A673 (cell line): Measurements from ENCODE around the gene FGD6. TPM values are rescaled to one million over a fixed set of nuclear protein-coding genes. Genes with fewer than 3 reads are reported as not detected.

Source experiments
- BruUV-seq: library from RNA; stranded (reverse); fragments of 400-500 nt; replicated peaks from 2 replicates; lab custom pipeline; 2021; lab: Mats Ljungman, UMichigan
- CTCF ChIA-PET: fragments of 300-600 bp; sonication (Branson Sonifier 250); formaldehyde crosslinking; loops from one replicate; lab custom pipeline; 2022; ENCODE audit warnings: antibody characterized with exemption; lab: Charles Lee
- POLR2A ChIA-PET: fragments of 300-600 bp; sonication (Branson Sonifier 250); formaldehyde crosslinking; loops from one replicate; lab custom pipeline; 2022; ENCODE audit warnings: antibody characterized with exemption; ENCODE audit not compliant: low non-redundant PET; lab: Charles Lee
- DNase-seq: peaks from one replicate; pipeline ENCODE4 v3.0.0-alpha.2; 2015; ENCODE audit warnings: low spot score
- H3K27ac ChIP-seq: fragments of 200-600 bp; sonication (generic); 2 replicates; pipeline ENCODE4 v1.5.1; 2016; ENCODE audit warnings: mixed run types, low read depth, mild to moderate bottlenecking, mixed read lengths, antibody characterized with exemption, low read length; ENCODE audit not compliant: poor library complexity, severe bottlenecking
- H3K27me3 ChIP-seq: fragments of 200-600 bp; sonication (generic); replicated peaks from 2 replicates; pipeline ENCODE4 v1.6.1; 2017; ENCODE audit warnings: mixed run types, low read depth, mild to moderate bottlenecking, mixed read lengths, antibody characterized with exemption, low read length; ENCODE audit not compliant: insufficient read depth, poor library complexity
- H3K36me3 ChIP-seq: fragments of 200-600 bp; sonication (generic); 2 replicates; pipeline ENCODE4 v1.6.1; 2016; ENCODE audit warnings: mixed run types, mild to moderate bottlenecking, mixed read lengths, antibody characterized with exemption, low read length; ENCODE audit not compliant: insufficient read depth, poor library complexity, severe bottlenecking
- H3K4me1 ChIP-seq: fragments of 200-600 bp; sonication (generic); 2 replicates; pipeline ENCODE4 v1.6.1; 2017; ENCODE audit warnings: mixed run types, mild to moderate bottlenecking, mixed read lengths, antibody characterized with exemption, low read length; ENCODE audit not compliant: insufficient read depth, poor library complexity, severe bottlenecking
- H3K4me3 ChIP-seq: fragments of 200-600 bp; sonication (generic); 2 replicates; pipeline ENCODE4 v1.5.1; 2016; ENCODE audit warnings: low read depth, mixed run types, mild to moderate bottlenecking, mixed read lengths, low read length; ENCODE audit not compliant: poor library complexity, severe bottlenecking
- H3K9me3 ChIP-seq: fragments of 200-600 bp; sonication (generic); 2 replicates; pipeline ENCODE4 v1.6.1; 2016; ENCODE audit warnings: mixed run types, low read depth, mild to moderate bottlenecking, mixed read lengths, antibody characterized with exemption, low read length; ENCODE audit not compliant: poor library complexity, severe bottlenecking
- CTCF ChIP-seq: fragments of 300-800, 200-600 bp; sonication (generic); conservative IDR thresholded peaks from 2 replicates; pipeline ENCODE4 v1.5.1; 2017; ENCODE audit warnings: low read depth, mild to moderate bottlenecking, antibody characterized with exemption, low read length, moderate library complexity, mixed read lengths
- EZH2 ChIP-seq: fragments of 200-600 bp; sonication (generic); IDR thresholded peaks from 2 replicates; pipeline ENCODE4 v1.6.1; 2017; ENCODE audit warnings: borderline replicate concordance, low read depth, mild to moderate bottlenecking, mixed read lengths, antibody characterized with exemption, low read length; ENCODE audit not compliant: poor library complexity, severe bottlenecking
- intact Hi-C: fragments of 100-400 bp; cut with micrococcal nuclease; formaldehyde crosslinking; loops from one replicate; pipeline ENCODE4 v1.10.0; 2022; ENCODE audit not compliant: unreplicated experiment
- total RNA-seq: library from RNA; stranded (reverse); gene quantifications from 2 replicates; pipeline ENCODE4 v1.2.3, GENCODE V29; 2021

Gene FGD6
- total RNA-seq, 1 experiment from 2014 or later: 11.7 TPM

GRCh38 chr12:95213928-95214327, 3.3 kb downstream of the FGD6 start:
- CTCF ChIA-PET: no interaction called here
- H3K9me3 ChIP-seq: no peaks in the 10 kb centered on the region
- no TSS peak for BruUV-seq
- TF ChIP-seq EZH2 (no peak), CTCF (no peak)
- no peaks in the 10 kb centered on the region for H3K36me3 ChIP-seq
- POLR2A ChIA-PET: no interaction called here
- no peaks in the 10 kb centered on the region for H3K27me3 ChIP-seq
- no peak overlapping the region for H3K4me3 ChIP-seq
- DNase-seq: no peak
- intact Hi-C loops: no loop called here
- H3K27ac ChIP-seq: no peak overlapping the region
- peaks cover 12% of the 10 kb centered on the region for H3K4me1 ChIP-seq

- intact Hi-C loops: no loop called here
- H3K36me3 ChIP-seq: no peaks in the 10 kb centered on the region
- H3K27ac ChIP-seq: no peak overlapping the region
- no TSS peak for BruUV-seq
- no peaks in the 10 kb centered on the region for H3K27me3 ChIP-seq
- no peak for DNase-seq
- H3K9me3 ChIP-seq: no peaks in the 10 kb centered on the region
- peaks cover 12% of the 10 kb centered on the region for H3K4me1 ChIP-seq
- ChIA-PET CTCF (no interaction called here), POLR2A (no interaction called here)
- no peak overlapping the region for H3K4me3 ChIP-seq
- TF ChIP-seq EZH2 (no peak), CTCF (no peak)
These were observed 4.1 kb downstream of the FGD6 start for GRCh38 chr12:95213119-95213518.

GRCh38 chr12:95212586-95212985, 4.7 kb downstream of the FGD6 start:
- no TSS peak for BruUV-seq
- Histone ChIP-seq H3K9me3 (no peaks in the 10 kb centered on the region), H3K4me1 (peaks cover 12% of the 10 kb centered on the region), H3K27ac (no peak overlapping the region), H3K4me3 (no peak overlapping the region), H3K27me3 (no peaks in the 10 kb centered on the region), H3K36me3 (no peaks in the 10 kb centered on the region)
- CTCF ChIA-PET: no interaction called here
- no peak for DNase-seq
- POLR2A ChIA-PET: no interaction called here
- TF ChIP-seq EZH2 (no peak), CTCF (no peak)
- intact Hi-C loops: no loop called here
